COLO668 (cell line): ENCODE measurements around the gene RPS29.

Source experiments
- DNase-seq: peaks from one replicate; lab custom pipeline; 2025; ENCODE audit not compliant: unreplicated experiment; lab: John Stamatoyannopoulos, UW

RPS29 gene

DNA sequence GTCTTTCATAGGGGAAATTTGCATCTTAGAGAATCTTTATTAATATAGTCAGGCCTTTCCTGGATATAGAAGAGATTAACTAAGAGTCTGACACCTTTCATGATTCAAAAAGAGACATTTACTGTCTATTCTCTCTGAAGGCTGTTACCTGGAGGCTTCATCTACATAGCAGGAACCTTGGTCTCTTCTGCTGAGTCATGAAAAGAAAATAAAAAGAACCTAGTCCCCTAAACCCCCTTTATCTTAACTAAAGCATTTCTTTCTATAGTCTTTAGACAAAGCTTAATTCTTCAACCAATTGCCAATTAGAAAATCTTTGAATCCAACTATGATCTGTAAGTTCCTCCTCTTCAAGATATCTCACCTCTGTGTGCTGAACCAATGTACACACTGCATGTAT, 33.1 kb downstream of the RPS29 start:
- no peak for DNase-seq

DNA sequence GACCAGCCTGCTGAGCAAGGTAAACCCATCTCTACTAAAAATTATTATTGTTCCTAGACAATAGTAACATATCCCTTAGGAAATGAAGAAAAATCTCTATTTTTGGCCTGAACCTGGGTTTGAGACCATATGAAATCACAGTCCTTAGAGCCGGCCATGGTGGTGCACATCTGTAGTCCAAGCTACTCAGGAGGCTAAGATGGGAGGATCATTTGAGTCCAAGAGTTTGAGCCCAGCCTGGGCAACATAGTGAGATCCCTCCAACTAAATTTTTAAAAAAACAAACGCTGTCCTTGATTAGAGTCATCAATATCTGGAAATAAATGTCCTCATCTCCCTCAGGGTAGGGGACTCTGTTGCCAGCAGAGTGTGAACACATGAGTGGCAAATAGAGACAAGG, 34.6 kb downstream of the RPS29 start:
- DNase-seq = no peak

DNA sequence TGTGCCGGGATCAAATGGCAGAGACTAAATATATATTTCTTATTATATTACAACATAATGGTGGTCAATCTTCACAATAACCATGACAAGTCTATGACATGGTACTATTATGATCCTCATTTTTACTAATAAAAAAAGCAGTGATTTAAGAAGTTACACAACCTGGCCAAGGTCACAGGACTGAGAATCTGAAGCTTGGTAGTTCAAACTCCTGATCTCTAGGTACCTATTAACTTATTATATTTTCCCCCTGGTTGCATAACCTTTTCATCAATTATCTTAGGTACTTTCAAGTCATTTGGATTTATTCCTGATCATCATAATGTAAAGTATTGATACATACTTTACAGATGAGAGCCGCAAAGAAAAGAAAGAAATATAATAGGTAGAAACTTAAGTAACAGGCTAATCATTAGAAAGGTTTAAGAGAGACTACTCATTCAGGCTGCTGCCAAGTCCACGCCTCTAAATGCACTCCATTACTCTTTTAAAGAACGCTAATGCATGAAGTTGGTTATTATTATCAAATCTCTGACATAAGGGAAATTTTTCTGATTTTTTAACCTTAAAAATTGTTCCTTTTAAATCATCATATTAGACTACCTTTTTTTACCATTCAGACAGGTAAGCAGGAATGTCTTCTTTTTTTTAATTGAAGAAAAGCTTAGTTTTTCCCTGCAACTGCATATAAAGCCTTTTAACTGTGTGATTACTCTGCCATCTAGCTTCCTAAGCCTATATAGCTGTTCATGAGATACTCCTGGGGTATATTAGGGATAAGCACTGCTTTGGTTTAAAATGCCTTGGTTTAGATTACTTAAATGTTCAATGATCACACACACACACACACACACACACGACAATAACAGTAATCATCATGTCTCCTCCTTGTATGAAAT, 35.6 kb downstream of the RPS29 start:
- DNase-seq = no peak

DNA sequence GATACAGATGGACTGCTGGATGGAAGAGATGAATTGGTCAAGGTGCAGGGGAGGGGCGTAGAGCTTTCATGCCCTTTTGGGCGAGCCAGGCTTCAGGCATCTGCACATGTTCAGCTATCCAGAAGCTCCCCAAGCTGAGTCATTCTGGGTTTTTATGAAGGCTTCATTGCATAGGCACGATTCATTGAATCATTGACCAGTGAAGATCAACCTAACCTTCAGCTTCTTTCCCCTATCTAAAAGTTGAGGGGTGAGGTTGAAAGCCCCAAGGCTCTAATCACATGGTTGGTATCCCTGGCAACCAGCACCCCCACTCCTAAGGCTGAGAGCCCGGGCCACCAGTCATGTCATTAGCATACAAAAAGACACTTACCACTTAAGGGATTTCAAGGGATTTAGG, 36.3 kb downstream of the RPS29 start:
- DNase-seq = no peak

DNA sequence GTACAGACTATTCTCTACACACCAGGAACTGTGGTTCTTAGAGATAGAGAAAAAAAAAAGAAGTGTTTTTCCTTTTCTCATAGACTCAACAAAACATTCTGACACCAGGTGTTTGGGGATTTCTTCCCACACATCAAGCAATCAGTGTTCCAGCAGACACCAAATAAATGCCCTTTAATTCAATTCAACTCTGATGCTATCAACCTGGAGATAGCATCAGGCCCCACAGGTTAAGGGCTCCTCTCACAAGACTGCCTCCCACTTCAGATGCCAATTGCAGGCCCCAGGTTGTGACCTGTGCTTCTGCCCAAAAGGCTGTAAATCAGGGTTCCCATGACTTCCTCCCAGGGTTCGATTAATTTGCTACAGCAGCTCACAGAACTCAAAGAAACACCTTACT, 36.7 kb downstream of the RPS29 start:
- DNase-seq = no peak

DNA sequence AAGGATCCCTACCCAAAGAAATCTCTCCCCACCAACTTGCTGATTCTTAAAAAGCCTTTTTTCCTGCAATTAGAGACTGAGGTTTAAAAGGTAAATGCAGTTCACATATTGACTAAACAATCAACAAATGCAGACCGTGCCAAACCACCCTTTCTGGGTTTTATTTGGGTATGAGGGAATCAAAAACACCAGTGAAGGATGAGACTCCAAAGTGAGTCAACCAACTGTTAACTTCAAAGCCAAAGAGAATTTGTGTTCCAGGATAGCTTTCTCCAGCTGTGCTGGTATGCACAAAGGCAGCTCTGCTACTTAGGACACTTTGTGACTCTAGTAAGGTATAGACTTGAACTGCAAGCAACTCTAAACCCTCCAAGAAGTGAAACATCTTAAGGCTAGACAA, 39.4 kb downstream of the RPS29 start:
- no peak for DNase-seq

DNA sequence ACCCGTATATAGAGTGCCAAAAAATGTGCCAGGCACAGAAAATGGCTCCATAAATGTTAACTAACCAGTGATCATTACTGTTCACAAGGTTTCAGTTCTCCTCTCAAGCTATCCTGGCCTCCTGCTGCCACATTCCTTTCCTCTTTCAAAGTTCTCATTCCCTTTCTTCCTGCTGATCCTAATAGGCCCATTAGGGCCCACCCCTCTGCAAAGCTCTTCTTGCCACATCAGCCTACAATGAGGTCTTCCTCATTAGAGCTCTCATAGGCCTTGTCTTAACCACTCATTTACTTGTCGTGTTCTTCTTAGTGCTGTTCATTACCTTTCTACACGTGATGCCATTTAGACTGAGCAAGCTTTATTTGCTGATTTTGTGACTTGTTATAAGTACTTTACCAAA, 40.5 kb downstream of the RPS29 start:
- DNase-seq = no peak

DNA sequence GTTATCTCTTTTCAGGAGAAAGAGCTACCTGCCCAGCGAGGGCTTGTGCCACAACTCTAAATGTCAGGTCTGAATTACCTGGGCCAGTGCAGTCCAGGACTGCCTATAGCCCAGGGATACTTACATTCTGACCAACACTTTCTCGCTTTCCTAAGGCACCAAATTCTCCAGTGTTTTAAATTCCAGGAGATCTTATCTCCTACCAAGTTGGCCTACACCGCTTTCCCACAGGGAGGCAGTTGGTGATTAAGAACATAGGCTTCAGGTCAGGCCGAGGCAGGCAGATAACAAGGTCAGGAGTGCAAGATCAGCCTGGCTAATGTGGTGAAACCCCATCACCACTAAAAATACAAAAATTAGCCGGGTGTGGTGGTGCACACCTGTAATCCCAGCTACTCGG, 41.1 kb downstream of the RPS29 start:
- no peak for DNase-seq

DNA sequence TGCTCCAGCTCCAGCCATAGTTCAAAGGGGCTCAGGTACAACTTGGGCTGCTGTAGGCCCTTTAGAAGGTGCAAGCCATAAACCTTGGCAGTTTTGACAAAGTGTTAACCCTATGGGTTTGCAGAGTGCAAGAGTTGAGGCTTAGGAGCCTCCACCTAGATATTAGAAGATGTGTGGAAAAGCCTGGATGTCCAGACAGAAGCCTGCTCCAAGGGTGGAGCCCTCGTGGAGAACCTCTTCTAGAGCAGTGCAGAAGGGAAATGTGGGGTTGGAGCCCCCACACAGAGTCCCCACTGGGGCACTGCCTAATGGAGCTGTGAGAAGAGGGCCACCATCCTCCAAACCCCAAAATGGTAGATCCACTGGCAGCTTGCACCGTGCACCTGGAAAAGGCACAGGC, 45.1 kb downstream of the RPS29 start:
- no peak for DNase-seq

DNA sequence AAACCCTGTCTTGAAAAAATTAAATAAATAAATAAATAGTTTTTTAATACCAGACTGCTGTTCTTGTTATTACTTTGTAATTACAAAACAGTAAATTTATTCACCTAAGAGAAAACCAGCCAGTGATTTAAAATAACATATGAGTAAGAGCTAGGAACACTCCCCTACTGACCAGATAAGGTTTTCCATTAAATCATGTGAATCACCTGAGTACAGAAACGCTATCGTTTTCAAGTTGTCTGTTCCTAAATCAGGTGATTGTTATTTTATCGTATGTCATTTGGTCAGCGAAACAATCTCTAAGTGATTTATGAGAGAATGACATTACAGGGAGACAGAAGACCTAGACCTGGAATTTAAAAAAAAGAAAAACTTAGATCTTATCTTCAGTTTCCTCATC, 47.3 kb downstream of the RPS29 start:
- DNase-seq = no peak
